Activated effector memory CD4-positive, alpha-beta T cell treated with Interleukin-2 at 50 U/mL for 16 hours (primary cell): ENCODE data around the gene LRRC14B.

Experiments used
- DNase-seq: peaks from one replicate; pipeline ENCODE4 v3.0.0-alpha.2; 2020

Gene LRRC14B

DNA sequence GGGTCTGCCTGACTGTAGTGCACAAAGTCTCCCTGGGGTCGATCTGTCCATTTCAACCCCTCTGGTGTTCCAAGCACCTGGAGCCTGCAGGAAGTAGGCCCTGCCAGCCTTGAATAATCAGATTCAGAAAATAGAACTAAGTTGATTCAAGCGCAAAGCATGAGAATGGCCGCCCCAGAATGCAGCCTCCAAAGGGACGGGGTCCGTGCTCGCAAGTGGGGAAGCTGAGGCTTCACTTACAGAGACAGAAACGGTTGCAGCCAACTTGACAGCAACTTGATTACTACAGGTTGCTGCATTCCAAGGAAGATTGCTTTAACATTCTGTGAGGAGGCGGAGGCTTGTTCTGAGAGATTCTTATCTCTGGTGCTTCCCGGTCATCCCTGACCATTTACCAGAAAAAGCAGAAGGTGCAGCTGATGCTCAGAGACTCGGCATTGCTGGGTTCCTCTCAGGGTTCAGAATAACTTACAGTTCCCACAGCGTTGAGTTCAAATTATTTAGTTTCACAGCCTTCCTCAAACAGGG lies 14.9 kb upstream of the LRRC14B start:
- DNase-seq, result no peak

- no peak for DNase-seq
These were observed 13.2 kb upstream of the LRRC14B start for GRCh38 chr5:178110-178509.

- DNase-seq, result no peak
These were observed 11.9 kb upstream of the LRRC14B start for GRCh38 chr5:179401-179800.

- DNase-seq, result no peak
These were observed 10.9 kb upstream of the LRRC14B start for GRCh38 chr5:180286-180918.

- DNase-seq, result no peak
These were observed 10.1 kb upstream of the LRRC14B start for GRCh38 chr5:181160-181559.

GRCh38 chr5:181566-181965 lies 9.7 kb upstream of the LRRC14B start:
- no peak for DNase-seq

- DNase-seq, result no peak
These were observed 9.2 kb upstream of the LRRC14B start for GRCh38 chr5:182126-182525.

DNA sequence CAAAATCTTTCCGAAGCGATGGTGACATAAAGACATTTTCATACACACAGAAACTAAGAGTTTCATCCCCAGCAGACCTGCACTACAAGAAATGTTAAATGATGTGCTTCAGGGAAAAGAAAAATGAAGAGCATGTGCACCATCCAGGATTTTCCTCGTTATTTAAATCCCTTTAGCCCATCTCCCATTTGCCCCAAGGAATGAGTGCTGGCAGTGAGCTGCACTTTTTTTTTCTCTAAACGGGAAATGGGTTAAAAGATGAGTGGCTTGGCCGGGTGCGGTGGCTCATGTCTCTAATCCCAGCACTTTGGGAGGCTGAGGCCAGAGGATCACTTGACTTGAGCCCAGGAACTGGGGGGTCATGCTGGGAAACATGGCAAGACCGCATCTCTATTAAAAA lies 6.8 kb upstream of the LRRC14B start:
- no peak for DNase-seq

DNA sequence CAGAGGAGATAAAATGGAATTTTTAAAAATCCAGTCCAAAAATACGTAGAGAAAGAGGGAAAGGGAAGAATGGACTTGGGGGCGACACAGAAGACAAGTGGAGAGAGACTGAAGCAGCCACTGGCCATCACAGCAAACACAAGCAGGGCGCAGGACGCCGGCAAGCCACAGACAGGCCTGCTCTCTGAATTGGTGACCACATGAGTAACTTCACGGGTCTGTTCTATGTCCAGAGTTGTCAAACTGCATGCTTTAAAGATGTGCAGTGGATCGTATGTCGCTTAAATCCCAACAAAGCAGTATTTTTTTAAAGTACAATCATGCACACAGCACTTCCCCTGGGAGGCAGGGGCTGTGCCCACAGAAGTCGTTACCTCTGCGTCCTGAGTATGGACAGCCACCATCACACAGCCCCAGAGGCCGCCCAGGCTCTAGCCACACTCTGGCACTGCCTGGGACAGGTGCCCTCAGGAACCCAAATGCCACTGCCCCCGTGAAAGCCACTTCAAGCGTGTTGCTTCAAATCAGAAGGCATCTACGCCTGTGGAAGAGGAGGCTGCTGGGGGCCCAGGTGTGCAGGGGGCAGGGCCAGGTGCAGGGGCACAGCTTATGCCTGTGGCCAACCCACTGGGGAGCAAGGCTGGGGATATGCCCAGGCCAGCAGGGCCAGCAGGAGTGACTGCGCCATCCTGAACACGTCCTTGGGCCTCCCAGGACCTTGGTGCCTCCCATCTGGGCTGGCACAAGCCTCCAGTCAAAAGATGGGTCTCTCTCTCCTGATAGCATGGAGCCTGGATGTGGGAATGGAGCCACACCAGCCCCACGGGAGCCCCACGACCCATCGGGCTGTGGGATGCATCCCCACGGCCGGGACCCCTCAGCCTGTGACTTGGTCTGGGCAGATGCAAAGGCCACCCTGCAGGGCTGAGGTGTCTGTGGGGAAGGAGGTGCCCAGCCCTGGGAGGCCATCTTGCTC lies 5.9 kb upstream of the LRRC14B start:
- no peak for DNase-seq

DNA sequence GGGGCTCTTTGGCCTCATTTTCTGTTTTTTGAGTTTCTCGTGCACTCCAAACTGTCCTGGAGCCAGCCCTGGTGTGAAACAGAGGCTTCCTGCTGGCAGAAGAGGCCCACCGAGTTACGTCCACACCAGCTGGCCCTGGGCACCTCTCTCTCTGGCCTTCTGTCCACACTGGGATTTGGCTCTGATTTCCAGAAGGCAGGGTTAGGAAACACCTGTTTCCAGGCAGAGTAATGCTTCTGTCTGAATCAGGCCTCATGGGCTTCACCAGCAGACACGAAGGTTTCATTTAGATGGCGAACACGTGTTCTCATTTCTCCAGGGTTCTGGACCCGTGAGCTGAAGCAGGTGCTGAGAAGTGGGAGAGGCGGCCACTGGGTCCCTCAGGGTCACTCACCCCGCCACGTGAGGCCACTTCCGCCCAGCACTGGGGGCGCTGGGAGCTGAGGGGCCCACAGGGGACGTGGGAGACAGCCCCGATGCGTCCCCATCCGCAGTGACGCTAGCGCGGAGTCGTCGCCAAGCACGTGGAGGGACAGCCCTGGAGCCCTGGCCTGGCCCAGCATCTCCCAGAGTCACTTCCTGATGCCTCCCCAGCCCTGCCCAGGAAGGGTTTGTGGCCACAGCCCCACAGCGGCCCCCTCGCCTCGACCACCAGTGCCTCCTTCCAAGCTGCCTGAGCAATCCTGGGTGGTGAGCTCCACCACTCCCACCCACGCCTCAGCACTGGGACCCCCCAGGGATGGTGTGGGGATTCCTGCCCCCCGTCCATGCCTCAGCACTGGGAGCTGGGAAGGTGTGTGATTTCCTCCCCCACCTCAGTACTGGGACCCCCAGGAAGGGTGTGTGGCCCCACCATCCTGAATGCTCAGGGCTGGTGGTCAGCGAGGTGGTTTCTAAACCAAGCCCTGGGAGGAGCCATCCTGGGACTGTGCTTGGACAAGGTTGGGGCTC lies 4.9 kb upstream of the LRRC14B start:
- no peak for DNase-seq

- no peak for DNase-seq
These were observed 4.3 kb upstream of the LRRC14B start for GRCh38 chr5:187042-187431.

DNA sequence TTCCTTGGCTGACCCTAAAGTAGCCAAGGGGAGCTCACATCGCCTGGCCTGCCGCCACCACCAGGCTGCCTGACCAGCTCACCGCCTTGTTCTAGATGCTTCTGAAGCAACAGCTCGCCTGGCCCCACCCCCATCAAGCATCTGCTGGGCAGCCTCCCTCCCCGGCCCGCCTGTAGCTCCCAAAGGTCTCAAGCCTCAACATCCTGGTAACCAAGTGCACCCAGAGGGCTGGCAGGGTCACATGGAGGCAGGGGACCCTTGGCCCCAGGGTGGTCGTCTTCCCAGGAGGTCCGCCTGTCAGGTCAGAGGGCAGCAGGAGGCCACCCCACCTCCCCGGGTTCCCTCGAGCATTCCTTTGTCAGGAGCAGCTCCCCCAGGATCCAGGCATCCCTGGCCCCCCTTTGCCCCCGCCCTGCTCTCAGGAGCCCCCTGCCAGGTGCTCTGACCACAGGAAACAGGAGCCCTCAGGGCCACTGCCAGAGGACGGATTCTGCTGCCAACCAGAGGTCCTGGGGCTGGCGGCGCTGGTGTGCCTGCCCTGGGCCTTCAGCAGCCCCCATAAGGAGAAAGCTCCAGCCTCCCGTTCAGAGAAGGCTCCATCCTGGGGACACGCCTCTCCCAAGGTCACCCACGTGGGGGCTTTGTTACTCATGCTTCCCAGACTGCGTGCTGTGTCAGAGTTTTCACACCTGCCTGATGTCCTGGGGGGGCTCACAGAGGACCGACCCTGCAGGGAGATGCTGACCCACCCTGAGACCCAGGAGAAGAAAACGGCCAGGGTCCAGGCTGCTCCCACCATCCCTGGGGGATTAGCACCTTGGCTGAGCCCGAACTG lies 3.5 kb upstream of the LRRC14B start:
- no peak for DNase-seq

GRCh38 chr5:188488-189481 lies 2.5 kb upstream of the LRRC14B start:
- peak; percentile 79 for DNase-seq

- no peak for DNase-seq
These were observed 1.8 kb upstream of the LRRC14B start for GRCh38 chr5:189486-189885.

DNA sequence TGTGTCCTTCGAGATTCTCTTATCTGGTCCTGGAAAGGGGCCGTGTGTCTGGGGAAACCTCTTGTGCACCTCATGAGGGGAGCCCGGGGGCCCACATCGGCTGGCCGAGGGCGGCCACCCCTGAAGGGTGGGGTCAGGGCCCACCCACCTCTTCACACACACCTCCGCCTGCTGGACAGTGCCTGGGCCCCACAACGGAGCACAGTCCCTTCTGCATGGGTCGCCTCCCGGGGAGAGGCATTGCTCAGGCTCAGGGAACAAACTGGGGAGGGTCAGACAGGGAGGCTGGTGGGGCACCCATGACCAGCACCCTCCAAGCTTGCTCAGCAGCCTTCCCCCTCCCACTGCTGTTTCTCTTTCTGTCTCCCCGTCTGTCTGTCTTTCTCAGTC lies 1.3 kb upstream of the LRRC14B start:
- no peak for DNase-seq

DNA sequence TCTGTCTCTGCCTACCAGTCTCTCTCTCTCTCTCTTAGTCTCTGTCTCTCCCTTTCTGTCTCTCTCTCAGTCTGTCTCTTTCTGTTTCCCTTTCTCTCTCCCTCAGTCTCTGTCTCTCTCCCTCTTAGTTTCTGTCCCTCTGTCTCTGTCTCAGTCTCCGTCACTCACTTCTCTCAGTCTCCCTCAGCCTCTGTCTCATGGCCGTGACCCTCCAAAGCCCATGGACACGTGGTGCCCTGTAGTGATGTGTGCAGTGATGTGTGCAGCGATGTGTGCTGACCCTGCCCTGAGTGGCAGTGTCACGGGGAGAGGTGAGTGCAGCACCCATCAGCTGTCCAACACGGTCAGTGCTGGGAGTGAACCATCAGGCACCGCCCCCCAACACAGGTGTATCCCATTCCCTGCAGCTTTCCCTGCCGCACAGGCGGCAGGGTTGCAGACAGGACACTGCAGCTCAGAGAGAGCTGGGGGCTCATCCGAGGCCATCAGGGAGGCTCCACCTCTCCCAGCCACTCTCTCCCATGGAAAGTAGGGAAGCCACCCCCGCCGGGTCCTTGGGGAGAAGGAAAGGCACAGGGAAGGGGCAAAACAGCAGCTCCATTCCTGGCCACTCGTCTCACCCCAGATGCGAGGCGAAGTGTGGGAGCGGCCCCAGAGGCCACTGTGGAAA lies 794 bp upstream of the LRRC14B start:
- DNase-seq, result no peak

DNA sequence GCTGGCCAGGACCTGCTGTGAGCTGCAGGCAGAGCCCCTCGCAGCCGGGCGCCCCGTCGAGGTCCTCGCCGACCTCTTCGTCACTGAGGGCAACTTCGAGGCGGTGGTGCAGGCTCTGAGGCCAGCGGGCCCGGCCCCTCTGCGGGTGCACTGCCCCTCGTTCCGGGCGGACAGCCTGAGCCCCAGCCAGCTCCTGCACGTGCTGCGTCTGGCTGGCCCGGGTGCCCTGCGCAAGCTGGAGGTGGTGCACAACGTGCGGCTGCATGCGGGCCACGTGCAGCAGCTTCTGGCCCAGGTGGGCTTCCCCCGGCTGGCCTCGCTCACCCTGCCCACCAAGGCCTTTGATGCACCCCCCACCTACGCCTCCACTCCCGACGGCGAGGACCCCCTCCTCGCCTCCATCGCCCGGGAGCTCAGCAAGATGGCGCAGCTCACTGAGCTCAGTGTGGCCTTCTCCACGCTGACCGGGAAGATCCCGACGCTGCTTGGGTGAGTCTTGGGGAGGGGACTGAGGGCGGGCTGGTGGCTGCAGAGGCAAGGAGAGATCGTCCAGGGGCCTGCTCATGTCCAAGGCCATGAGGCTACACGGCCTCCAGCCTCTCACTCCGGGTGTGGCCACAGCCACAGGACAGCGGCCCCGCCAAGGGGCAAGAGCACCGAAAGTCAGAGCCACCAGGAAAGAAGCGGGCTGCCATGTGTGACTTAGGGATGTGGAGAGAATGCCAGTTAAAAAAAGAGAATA lies 825 bp downstream of the LRRC14B start:
- no peak for DNase-seq

DNA sequence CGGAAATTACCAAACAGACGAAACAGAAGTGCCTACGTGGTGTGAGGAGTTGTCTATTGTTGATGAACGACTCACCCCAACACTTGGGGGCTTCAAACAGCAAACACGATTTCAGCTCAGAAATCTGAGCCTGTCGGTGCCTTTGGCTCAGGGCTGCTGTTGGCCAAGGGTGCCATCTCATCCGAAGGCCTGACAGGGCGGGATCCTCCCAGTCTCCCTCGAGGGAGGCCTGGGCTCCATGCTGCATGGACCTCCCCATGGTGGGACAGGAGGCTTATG lies 1.3 kb downstream of the LRRC14B start:
- DNase-seq, result no peak

- no peak for DNase-seq
These were observed 1.9 kb downstream of the LRRC14B start for GRCh38 chr5:192970-193831.
